ENCODE data around the gene PACSIN2. TPM values are rescaled to one million over a fixed set of nuclear protein-coding genes. Genes with fewer than 3 reads are reported as not detected.

The PACSIN2 gene
- total RNA-seq, 4 donors from 2014 or later: 73.1 to 171 (median 107) TPM

- H3K36me3 ChIP-seq: no peaks in the 10 kb centered on the region
- H3K27ac ChIP-seq: peak overlapping the region; percentile 96 to 99 (median 98)
- TF ChIP-seq POLR2A (IDR thresholded peaks at IDR 0.05): no peak
- no peak for TF ChIP-seq EP300 (IDR thresholded peaks at IDR 0.05)
- no peak for TF ChIP-seq POLR2AphosphoS5 (IDR thresholded peaks at IDR 0.05)
- TF ChIP-seq CTCF (IDR thresholded peaks at IDR 0.05): no peak
- no peak for ATAC-seq
- H3K9me3 ChIP-seq: no peaks in the 10 kb centered on the region
- H3K4me1 ChIP-seq: peaks cover 71 to 100% (median 88%) of the 10 kb centered on the region in 3 donors
- H3K27me3 ChIP-seq: no peaks in the 10 kb centered on the region
- peak overlapping the region in 1 of 2 donors; percentile 6 for H3K4me3 ChIP-seq
- whole genome bisulfite sequencing, 2 donors (ENCODE audit: low coverage in 1 of 2): 46 to 52% methylated on average over 4 to 5 of the region's 5 CpGs
Observed at GRCh38 chr22:42934338-42934737, 80.6 kb downstream of the PACSIN2 start.

- Histone ChIP-seq H3K27ac (peak overlapping the region; percentile 96 to 99 (median 98)), H3K9me3 (no peaks in the 10 kb centered on the region), H3K36me3 (no peaks in the 10 kb centered on the region), H3K4me3 (peak overlapping the region in 1 of 2 donors; percentile 7), H3K27me3 (no peaks in the 10 kb centered on the region), H3K4me1 (peaks cover 70 to 100% (median 91%) of the 10 kb centered on the region in 3 donors)
- TF ChIP-seq POLR2A (IDR thresholded peaks at IDR 0.05) (no peak), POLR2AphosphoS5 (IDR thresholded peaks at IDR 0.05) (peak; percentile 87), CTCF (IDR thresholded peaks at IDR 0.05) (peak in 2 of 4 experiments; percentile 6 to 14)
- peak; percentile 75 for ATAC-seq
- WGBS, 2 donors (ENCODE audit: low coverage in 1 of 2): 0% methylated on average over 4 to 5 of the region's 10 CpGs
Observed at GRCh38 chr22:42933485-42934091, 81.4 kb downstream of the PACSIN2 start.

- Histone ChIP-seq H3K4me3 (peak overlapping the region in 1 of 2 donors; percentile 7), H3K27me3 (no peaks in the 10 kb centered on the region), H3K9me3 (no peaks in the 10 kb centered on the region), H3K36me3 (no peaks in the 10 kb centered on the region), H3K4me1 (peaks cover 66 to 100% (median 90%) of the 10 kb centered on the region in 3 donors), H3K27ac (peak overlapping the region; percentile 95 to 98 (median 96))
- no peak for TF ChIP-seq POLR2A (IDR thresholded peaks at IDR 0.05)
- TF ChIP-seq CTCF (IDR thresholded peaks at IDR 0.05): no peak
- peak; percentile 51 for TF ChIP-seq POLR2AphosphoS5 (IDR thresholded peaks at IDR 0.05)
- ATAC-seq: no peak
- 16 to 29% methylated on average over 2 to 4 of the region's 4 CpGs for WGBS, 2 donors (ENCODE audit: low coverage in 1 of 2)
Observed at GRCh38 chr22:42932857-42933484, 82.0 kb downstream of the PACSIN2 start.

- TF ChIP-seq EP300 (IDR thresholded peaks at IDR 0.05) (no peak), POLR2A (IDR thresholded peaks at IDR 0.05) (no peak), POLR2AphosphoS5 (IDR thresholded peaks at IDR 0.05) (no peak), CTCF (IDR thresholded peaks at IDR 0.05) (no peak)
- H3K27ac ChIP-seq: peak overlapping the region; percentile 95 to 98 (median 96)
- 82 to 98% methylated on average over 3 to 4 of the region's 4 CpGs for WGBS, 2 donors (ENCODE audit: low coverage in 1 of 2)
Observed at GRCh38 chr22:42932197-42932519, 82.8 kb downstream of the PACSIN2 start.

More at GRCh38 chr22:42932197-42932519, 82.8 kb downstream of the PACSIN2 start:
- no peak for ATAC-seq
- no peak overlapping the region for H3K4me3 ChIP-seq
- no peaks in the 10 kb centered on the region for H3K27me3 ChIP-seq
- H3K4me1 ChIP-seq: peaks cover 62 to 100% (median 86%) of the 10 kb centered on the region in 3 donors
- H3K36me3 ChIP-seq: no peaks in the 10 kb centered on the region
- H3K9me3 ChIP-seq: no peaks in the 10 kb centered on the region

Measured in gastroesophageal sphincter (tissue), 4 donors.